ENCODE results near the gene DZIP1.
A peak's percentile ranks its signal among the peaks of the same experiment; 100 is the strongest.
"Not testable (repeated sequence)": the region's sequence is repeated elsewhere in the genome, so short reads cannot be mapped to it uniquely, and the experiment has no call there.

DZIP1 gene

GRCh38 chr13:95644601-95645052 is at the start of gene DZIP1:
Gene DZIP1, minus strand, starts transcription at chr13:95644706. Its CDS starts 2,677 bp downstream, at chr13:95642029.
- Histone ChIP-seq H3K36me3 (replicated peaks) (no peaks in the 10 kb centered on the region), H3K27ac (peak within 1 kb of the TSS; percentile 23), H3K27me3 (replicated peaks) (no peaks in the 10 kb centered on the region), H3K4me3 (ENCODE audit: low read depth, low read length) (peak within 1 kb of the TSS; percentile 76)
- in situ Hi-C loops (cut with HindIII; ENCODE audit: low pct_ligation_motif_present, low sequenced_read_pairs) = no loop called here
- DNase-seq = peak; percentile 81
- no peak for TF ChIP-seq CTCF (IDR thresholded peaks at IDR 0.05; ENCODE audit: low read depth, low read length, missing control alignments)

GRCh38 chr13:95690986-95691385 is 46.5 kb upstream of the DZIP1 start:
- in situ Hi-C loops (cut with HindIII; ENCODE audit: low pct_ligation_motif_present, low sequenced_read_pairs); H3K27ac ChIP-seq; H3K4me3 ChIP-seq (ENCODE audit: low read depth, low read length); H3K27me3 ChIP-seq (replicated peaks); H3K36me3 ChIP-seq (replicated peaks); DNase-seq: not testable (repeated sequence)

GRCh38 chr13:95689582-95689926 is 45.0 kb upstream of the DZIP1 start:
- in situ Hi-C loops (cut with HindIII; ENCODE audit: low pct_ligation_motif_present, low sequenced_read_pairs) = no loop called here
- no peaks in the 10 kb centered on the region for H3K36me3 ChIP-seq (replicated peaks)
- no peak overlapping the region for H3K27ac ChIP-seq
- no peaks in the 10 kb centered on the region for H3K27me3 ChIP-seq (replicated peaks)
- H3K4me3 ChIP-seq (ENCODE audit: low read depth, low read length) = no peak overlapping the region
- DNase-seq = no peak
- TF ChIP-seq CTCF (IDR thresholded peaks at IDR 0.05; ENCODE audit: low read depth, low read length, missing control alignments) = no peak

GRCh38 chr13:95684960-95685359 is 40.5 kb upstream of the DZIP1 start:
- H3K27me3 ChIP-seq (replicated peaks); H3K36me3 ChIP-seq (replicated peaks); H3K27ac ChIP-seq; in situ Hi-C loops (cut with HindIII; ENCODE audit: low pct_ligation_motif_present, low sequenced_read_pairs); H3K4me3 ChIP-seq (ENCODE audit: low read depth, low read length); DNase-seq: not testable (repeated sequence)

GRCh38 chr13:95684418-95684817 is 39.9 kb upstream of the DZIP1 start:
- TF ChIP-seq CTCF (IDR thresholded peaks at IDR 0.05; ENCODE audit: low read depth, low read length, missing control alignments) = no peak
- in situ Hi-C loops (cut with HindIII; ENCODE audit: low pct_ligation_motif_present, low sequenced_read_pairs) = no loop called here
- H3K36me3 ChIP-seq (replicated peaks) = no peaks in the 10 kb centered on the region
- no peak overlapping the region for H3K4me3 ChIP-seq (ENCODE audit: low read depth, low read length)
- H3K27ac ChIP-seq = no peak overlapping the region
- H3K27me3 ChIP-seq (replicated peaks) = no peaks in the 10 kb centered on the region
- DNase-seq = no peak

GRCh38 chr13:95679722-95680121 is 35.2 kb upstream of the DZIP1 start:
- no peaks in the 10 kb centered on the region for H3K27me3 ChIP-seq (replicated peaks)
- no peak for DNase-seq
- H3K36me3 ChIP-seq (replicated peaks) = no peaks in the 10 kb centered on the region
- no peak overlapping the region for H3K4me3 ChIP-seq (ENCODE audit: low read depth, low read length)
- in situ Hi-C loops (cut with HindIII; ENCODE audit: low pct_ligation_motif_present, low sequenced_read_pairs) = no loop called here
- H3K27ac ChIP-seq = no peak overlapping the region
- no peak for TF ChIP-seq CTCF (IDR thresholded peaks at IDR 0.05; ENCODE audit: low read depth, low read length, missing control alignments)

- H3K4me3 ChIP-seq (ENCODE audit: low read depth, low read length) = peak overlapping the region; percentile 87
- no peak for TF ChIP-seq CTCF (IDR thresholded peaks at IDR 0.05; ENCODE audit: low read depth, low read length, missing control alignments)
Observed at GRCh38 chr13:95678967-95679366, 34.5 kb upstream of the DZIP1 start.

More at GRCh38 chr13:95678967-95679366, 34.5 kb upstream of the DZIP1 start:
- no peaks in the 10 kb centered on the region for H3K36me3 ChIP-seq (replicated peaks)
- no peaks in the 10 kb centered on the region for H3K27me3 ChIP-seq (replicated peaks)
- in situ Hi-C loops (cut with HindIII; ENCODE audit: low pct_ligation_motif_present, low sequenced_read_pairs) = no loop called here
- H3K27ac ChIP-seq = no peak overlapping the region
- DNase-seq = no peak
